Neural cell (in vitro differentiated cells): ENCODE measurements around the gene LPIN3. TPM values are rescaled to one million over a fixed set of nuclear protein-coding genes. Genes with fewer than 3 reads are reported as not detected.

Source experiments
- H2AFZ ChIP-seq: fragments of 200-600, 300-800 bp; sonication (generic), shearing (Covaris generic); 2 replicates; pipeline ENCODE4 v1.6.0; 2014; ENCODE audit warnings: low read depth, mild to moderate bottlenecking, antibody characterized with exemption, low read length, moderate library complexity
- H3F3A ChIP-seq: fragments of 200-600 bp; shearing (Covaris generic); 2 replicates; pipeline ENCODE4 v1.6.1; 2016; ENCODE audit warnings: mild to moderate bottlenecking, moderate library complexity, mixed read lengths, antibody characterized with exemption, low read length; ENCODE audit not compliant: insufficient read depth, poor library complexity, severe bottlenecking
- H3K27ac ChIP-seq: fragments of 200-600, 300-800 bp; sonication (generic), shearing (Covaris generic); 2 replicates; pipeline ENCODE4 v1.5.1; 2014; ENCODE audit warnings: mild to moderate bottlenecking, low read length, moderate library complexity
- H3K27me3 ChIP-seq: fragments of 300-800, 200-600 bp; sonication (generic), shearing (Covaris generic); 2 replicates; pipeline ENCODE4 v1.6.0; 2014; ENCODE audit warnings: mild to moderate bottlenecking, low read depth, low read length, moderate library complexity; ENCODE audit not compliant: insufficient read depth
- H3K36me3 ChIP-seq: fragments of 300-800, 200-600 bp; sonication (generic), shearing (Covaris generic); 2 replicates; pipeline ENCODE4 v1.5.1; 2014; ENCODE audit warnings: mild to moderate bottlenecking, antibody characterized with exemption, low read length, moderate library complexity; ENCODE audit not compliant: insufficient read depth
- H3K4me2 ChIP-seq: fragments of 300-800, 200-600 bp; sonication (generic), shearing (Covaris generic); 2 replicates; pipeline ENCODE4 v1.6.0; 2014; ENCODE audit warnings: mild to moderate bottlenecking, low read length
- H3K4me3 ChIP-seq: fragments of 300-800, 200-600 bp; sonication (generic), shearing (Covaris generic); 2 replicates; pipeline ENCODE4 v1.5.1; 2014; ENCODE audit warnings: mild to moderate bottlenecking, low read length, moderate library complexity
- H3K79me2 ChIP-seq: fragments of 200-600 bp; shearing (Covaris generic); replicated peaks from 2 replicates; pipeline ENCODE4 v1.6.0; 2014; ENCODE audit warnings: mild to moderate bottlenecking, low read length, moderate library complexity; ENCODE audit not compliant: insufficient read depth
- H3K9ac ChIP-seq: fragments of 300-800, 200-600 bp; sonication (generic), shearing (Covaris generic); 2 replicates; pipeline ENCODE4 v1.6.1; 2016; ENCODE audit warnings: mild to moderate bottlenecking, low read length, mixed read lengths
- H3K9me2 ChIP-seq: fragments of 200-600 bp; shearing (Covaris generic); 2 replicates; pipeline ENCODE4 v1.6.1; 2016; ENCODE audit warnings: mild to moderate bottlenecking, low read length, mixed read lengths; ENCODE audit not compliant: insufficient read depth
- H3K9me3 ChIP-seq: fragments of 200-600, 300-800 bp; sonication (generic), shearing (Covaris generic); 2 replicates; pipeline ENCODE4 v1.6.1; 2016; ENCODE audit warnings: mild to moderate bottlenecking, mixed run types, low read length, moderate library complexity, mixed read lengths
- H4K20me1 ChIP-seq: fragments of 200-600 bp; shearing (Covaris generic); 2 replicates; pipeline ENCODE4 v1.6.1; 2016; ENCODE audit warnings: mild to moderate bottlenecking, mixed run types; ENCODE audit not compliant: insufficient read depth
- CTCF ChIP-seq: fragments of 450-650 bp; IDR thresholded peaks from 2 replicates; pipeline ENCODE4 v1.5.1; 2014; ENCODE audit warnings: antibody characterized with exemption, mild to moderate bottlenecking, moderate library complexity; ENCODE audit not compliant: poor library complexity, severe bottlenecking
- EP300 ChIP-seq: fragments of 450-650 bp; conservative IDR thresholded peaks from 2 replicates; pipeline ENCODE4 v1.6.1; 2014; ENCODE audit warnings: antibody characterized with exemption, mild to moderate bottlenecking, moderate library complexity; ENCODE audit not compliant: poor library complexity, severe bottlenecking
- EZH2 ChIP-seq: fragments of 200-600, 300-800 bp; shearing (Covaris generic), sonication (generic); IDR thresholded peaks from 2 replicates; pipeline ENCODE4 v1.6.1; 2014; ENCODE audit warnings: antibody characterized with exemption, low read length, borderline replicate concordance, mild to moderate bottlenecking; ENCODE audit not compliant: insufficient read depth, poor library complexity, severe bottlenecking
- MXI1 ChIP-seq: fragments of 450-650 bp; conservative IDR thresholded peaks from 2 replicates; pipeline ENCODE4 v1.6.1; 2014; ENCODE audit warnings: antibody characterized with exemption, mild to moderate bottlenecking; ENCODE audit not compliant: poor library complexity, severe bottlenecking
- POLR2AphosphoS5 ChIP-seq: IDR thresholded peaks from 2 replicates; pipeline ENCODE4 v1.6.1; 2012
- RAD21 ChIP-seq: fragments of 450-650 bp; conservative IDR thresholded peaks from 2 replicates; pipeline ENCODE4 v1.6.1; 2014; ENCODE audit warnings: antibody characterized with exemption, mild to moderate bottlenecking, moderate library complexity
- REST ChIP-seq: IDR thresholded peaks from 2 replicates; pipeline ENCODE4 v1.6.1; 2012; ENCODE audit warnings: borderline replicate concordance
- SMC3 ChIP-seq: fragments of 450-650 bp; conservative IDR thresholded peaks from 2 replicates; pipeline ENCODE4 v1.6.1; 2014; ENCODE audit warnings: antibody characterized with exemption, mild to moderate bottlenecking, moderate library complexity; ENCODE audit not compliant: poor library complexity
- TAF1 ChIP-seq: IDR thresholded peaks from 2 replicates; pipeline ENCODE4 v1.6.1; 2012; ENCODE audit warnings: low read depth
- polyA plus RNA-seq: library from polyadenylated mRNA; depleted of rRNA; stranded (reverse); fragments of >200 nt; gene quantifications from 2 replicates; pipeline ENCODE4 v1.2.3, GENCODE V29; 2014

Gene LPIN3
- polyA plus RNA-seq, 1 donor from 2014 or later, result not detected

- TF ChIP-seq REST, result no peak
- TF ChIP-seq MXI1, result no peak
- no peak for TF ChIP-seq TAF1
- no peak for TF ChIP-seq EP300
- no peak for TF ChIP-seq EZH2
- TF ChIP-seq RAD21, result no peak
- no peak for TF ChIP-seq CTCF
- no peak for TF ChIP-seq POLR2AphosphoS5
- no peak for TF ChIP-seq SMC3
- Histone ChIP-seq H3K4me2 (no peak overlapping the region), H3K4me3 (no peak overlapping the region), H3F3A (no peaks in the 10 kb centered on the region), H3K27me3 (no peaks in the 10 kb centered on the region), H4K20me1 (no peaks in the 10 kb centered on the region), H3K27ac (no peak overlapping the region), H3K9ac (no peak overlapping the region), H3K79me2 (no peaks in the 10 kb centered on the region), H2AFZ (no peak overlapping the region), H3K9me3 (no peaks in the 10 kb centered on the region), H3K36me3 (peaks cover 5% of the 10 kb centered on the region), H3K9me2 (no peaks in the 10 kb centered on the region)
These were observed 67.7 kb downstream of the LPIN3 start for GRCh38 chr20:41408156-41408794.

DNA sequence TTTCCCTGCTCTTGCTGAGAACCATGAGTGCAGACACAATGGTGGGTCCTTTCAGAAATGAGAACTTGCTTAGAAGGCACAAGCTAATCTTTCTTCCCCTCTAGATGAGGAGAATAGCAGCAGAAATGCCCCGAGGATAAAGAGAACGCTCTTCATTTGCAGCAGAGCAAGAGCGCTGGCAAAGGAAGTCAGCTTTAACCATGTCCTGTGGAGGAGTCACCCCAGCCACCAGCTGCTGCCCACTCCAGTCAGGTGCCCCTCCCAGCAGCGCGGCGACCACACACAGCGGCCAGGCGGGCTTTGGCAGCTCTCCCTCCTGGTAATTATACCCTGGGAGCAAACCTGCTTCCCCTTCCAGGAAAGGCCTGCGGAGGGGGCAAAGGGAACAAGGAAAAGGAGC is 68.4 kb downstream of the LPIN3 start:
- H3K9ac ChIP-seq, result no peak overlapping the region
- no peaks in the 10 kb centered on the region for H3K27me3 ChIP-seq
- no peak for TF ChIP-seq EP300
- TF ChIP-seq RAD21, result no peak
- TF ChIP-seq SMC3, result no peak
- TF ChIP-seq POLR2AphosphoS5, result no peak
- no peak for TF ChIP-seq MXI1
- no peak for TF ChIP-seq REST
- no peak for TF ChIP-seq EZH2
- TF ChIP-seq TAF1, result no peak
- TF ChIP-seq CTCF, result no peak
- no peak overlapping the region for H3K4me2 ChIP-seq
- no peaks in the 10 kb centered on the region for H3K9me2 ChIP-seq
- no peaks in the 10 kb centered on the region for H4K20me1 ChIP-seq
- H2AFZ ChIP-seq, result no peak overlapping the region
- no peak overlapping the region for H3K27ac ChIP-seq
- H3K36me3 ChIP-seq, result peaks cover 5% of the 10 kb centered on the region
- no peaks in the 10 kb centered on the region for H3K9me3 ChIP-seq
- no peaks in the 10 kb centered on the region for H3K79me2 ChIP-seq
- H3F3A ChIP-seq, result no peaks in the 10 kb centered on the region
- no peak overlapping the region for H3K4me3 ChIP-seq
